Measurements from ENCODE around the gene REC8.
A peak's percentile ranks its signal among the peaks of the same experiment; 100 is the strongest.

The REC8 gene

GRCh38 chr14:24177891-24178290 lies 6.0 kb downstream of the REC8 start:
- TF ChIP-seq MAX (IDR thresholded peaks at IDR 0.05; ENCODE audit: low read depth, low read length) (no peak), CTCF (IDR thresholded peaks at IDR 0.05; ENCODE audit: low read depth, low read length) (no peak), MYC (IDR thresholded peaks at IDR 0.05; ENCODE audit: low read depth, low read length) (no peak)
- no peak for DNase-seq (ENCODE audit: low read depth)
- H3K4me3 ChIP-seq (ENCODE audit: low read depth, low read length): no peak overlapping the region

GRCh38 chr14:24178399-24179178 lies 6.7 kb downstream of the REC8 start:
- no peak for TF ChIP-seq MYC (IDR thresholded peaks at IDR 0.05; ENCODE audit: low read depth, low read length)
- no peak for TF ChIP-seq POLR2A (IDR thresholded peaks at IDR 0.05; ENCODE audit: extremely low read depth, insufficient read length)
- no peak for TF ChIP-seq CTCF (IDR thresholded peaks at IDR 0.05; ENCODE audit: low read depth, low read length)
- no peak for TF ChIP-seq MAX (IDR thresholded peaks at IDR 0.05; ENCODE audit: low read depth, low read length)
- DNase-seq (ENCODE audit: low read depth): no peak
- H3K4me3 ChIP-seq (ENCODE audit: low read depth, low read length): no peak overlapping the region

GRCh38 chr14:24179294-24179960 lies 7.5 kb downstream of the REC8 start:
- no peak overlapping the region for H3K4me3 ChIP-seq (ENCODE audit: low read depth, low read length)
- peak; percentile 33 for DNase-seq (ENCODE audit: low read depth)
- TF ChIP-seq MAX (IDR thresholded peaks at IDR 0.05; ENCODE audit: low read depth, low read length): no peak
- TF ChIP-seq MYC (IDR thresholded peaks at IDR 0.05; ENCODE audit: low read depth, low read length): no peak
- TF ChIP-seq POLR2A (IDR thresholded peaks at IDR 0.05; ENCODE audit: extremely low read depth, insufficient read length): no peak
- no peak for TF ChIP-seq CTCF (IDR thresholded peaks at IDR 0.05; ENCODE audit: low read depth, low read length)

GRCh38 chr14:24179961-24180796 lies 8.3 kb downstream of the REC8 start:
- no peak for DNase-seq (ENCODE audit: low read depth)
- TF ChIP-seq MYC (IDR thresholded peaks at IDR 0.05; ENCODE audit: low read depth, low read length): no peak
- no peak for TF ChIP-seq CTCF (IDR thresholded peaks at IDR 0.05; ENCODE audit: low read depth, low read length)
- TF ChIP-seq MAX (IDR thresholded peaks at IDR 0.05; ENCODE audit: low read depth, low read length): no peak
- TF ChIP-seq POLR2A (IDR thresholded peaks at IDR 0.05; ENCODE audit: extremely low read depth, insufficient read length): no peak

GRCh38 chr14:24181371-24182077 lies 9.6 kb downstream of the REC8 start:
- no peak overlapping the region for H3K4me3 ChIP-seq (ENCODE audit: low read depth, low read length)
- TF ChIP-seq CTCF (IDR thresholded peaks at IDR 0.05; ENCODE audit: low read depth, low read length): no peak
- TF ChIP-seq POLR2A (IDR thresholded peaks at IDR 0.05; ENCODE audit: extremely low read depth, insufficient read length): no peak
- no peak for TF ChIP-seq MAX (IDR thresholded peaks at IDR 0.05; ENCODE audit: low read depth, low read length)
- no peak for TF ChIP-seq MYC (IDR thresholded peaks at IDR 0.05; ENCODE audit: low read depth, low read length)
- no peak for DNase-seq (ENCODE audit: low read depth)

More at GRCh38 chr14:24179961-24180796, 8.3 kb downstream of the REC8 start:
- no peak overlapping the region for H3K4me3 ChIP-seq (ENCODE audit: low read depth, low read length)
